OCI-LY7 (cell line): Measurements from ENCODE around the gene NOS3.

Experiments used
- EZH2phosphoT487 ChIP-seq: fragments of 200-600 bp; sonication (generic); IDR thresholded peaks from 2 replicates; pipeline ENCODE4 v1.6.1; 2018; ENCODE audit warnings: low read depth, borderline replicate concordance, mild to moderate bottlenecking, mixed run types, antibody characterized with exemption, low read length, moderate library complexity, mixed read lengths
- TF ChIP-seq, protein P1 (sequence below): fragments of 200-600 bp; sonication (generic); conservative IDR thresholded peaks from 2 replicates; pipeline ENCODE4 v1.5.1; 2014; ENCODE audit warnings: mild to moderate bottlenecking, antibody characterized with exemption, low read length, moderate library complexity, mixed read lengths

GRCh38 chr7:150961510-150962289, 29.1 kb upstream of the NOS3 start:
- TF ChIP-seq, protein P1, sequence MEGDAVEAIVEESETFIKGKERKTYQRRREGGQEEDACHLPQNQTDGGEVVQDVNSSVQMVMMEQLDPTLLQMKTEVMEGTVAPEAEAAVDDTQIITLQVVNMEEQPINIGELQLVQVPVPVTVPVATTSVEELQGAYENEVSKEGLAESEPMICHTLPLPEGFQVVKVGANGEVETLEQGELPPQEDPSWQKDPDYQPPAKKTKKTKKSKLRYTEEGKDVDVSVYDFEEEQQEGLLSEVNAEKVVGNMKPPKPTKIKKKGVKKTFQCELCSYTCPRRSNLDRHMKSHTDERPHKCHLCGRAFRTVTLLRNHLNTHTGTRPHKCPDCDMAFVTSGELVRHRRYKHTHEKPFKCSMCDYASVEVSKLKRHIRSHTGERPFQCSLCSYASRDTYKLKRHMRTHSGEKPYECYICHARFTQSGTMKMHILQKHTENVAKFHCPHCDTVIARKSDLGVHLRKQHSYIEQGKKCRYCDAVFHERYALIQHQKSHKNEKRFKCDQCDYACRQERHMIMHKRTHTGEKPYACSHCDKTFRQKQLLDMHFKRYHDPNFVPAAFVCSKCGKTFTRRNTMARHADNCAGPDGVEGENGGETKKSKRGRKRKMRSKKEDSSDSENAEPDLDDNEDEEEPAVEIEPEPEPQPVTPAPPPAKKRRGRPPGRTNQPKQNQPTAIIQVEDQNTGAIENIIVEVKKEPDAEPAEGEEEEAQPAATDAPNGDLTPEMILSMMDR: no peak
- no peak for TF ChIP-seq EZH2phosphoT487
